GM18498 (cell line): ENCODE measurements around the gene SLC8B1.

ENCODE experiments used
- ATAC-seq: cut with Tn5 transposase; IDR thresholded peaks from one replicate; pipeline ENCODE4 v1.9.1; 2021; ENCODE audit warnings: mild to moderate bottlenecking, moderate library complexity; ENCODE audit not compliant: unreplicated experiment

The SLC8B1 gene

DNA sequence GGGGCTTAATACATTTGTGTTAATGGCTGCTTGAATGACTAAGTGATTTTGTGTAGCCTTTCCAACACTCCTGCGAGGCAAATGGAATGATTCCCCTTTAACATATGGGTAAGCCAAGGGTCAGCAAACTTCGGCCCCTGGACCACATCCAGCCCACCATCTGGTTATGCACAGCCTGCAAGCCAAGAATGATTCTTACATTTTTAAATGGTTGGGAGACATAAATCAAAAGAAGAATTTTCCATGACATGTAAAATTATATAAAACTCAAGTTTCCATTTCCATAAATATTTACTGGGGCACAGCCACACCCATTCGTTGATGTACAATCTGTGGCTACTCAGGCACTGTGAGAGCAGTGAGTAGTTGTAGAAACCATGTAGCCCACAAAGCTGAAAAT lies 9.0 kb downstream of the SLC8B1 start:
- no peak for ATAC-seq

DNA sequence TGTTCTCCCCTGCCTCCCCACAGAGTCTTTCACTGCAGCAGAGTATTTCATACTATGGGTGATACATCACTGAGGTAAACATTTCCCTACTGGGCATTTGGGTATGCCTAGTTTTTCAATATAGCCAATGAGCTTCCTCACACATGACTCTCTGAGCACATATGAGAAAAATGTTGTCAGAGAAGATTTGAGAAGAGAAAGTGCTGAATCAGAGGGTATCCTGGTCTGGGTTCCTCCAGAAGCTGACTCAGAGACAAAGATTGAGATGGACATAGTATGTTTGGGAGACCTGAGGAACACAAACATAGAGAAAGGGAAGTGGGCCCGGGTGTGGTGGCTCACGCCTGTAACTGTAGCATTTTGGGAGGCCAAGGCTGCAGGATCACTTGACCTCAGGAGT lies 12.6 kb downstream of the SLC8B1 start:
- no peak for ATAC-seq

GRCh38 chr12:113320401-113320800 lies 14.5 kb downstream of the SLC8B1 start:
- no peak for ATAC-seq

- no peak for ATAC-seq
Measured at GRCh38 chr12:113318900-113319628, 15.8 kb downstream of the SLC8B1 start.

DNA sequence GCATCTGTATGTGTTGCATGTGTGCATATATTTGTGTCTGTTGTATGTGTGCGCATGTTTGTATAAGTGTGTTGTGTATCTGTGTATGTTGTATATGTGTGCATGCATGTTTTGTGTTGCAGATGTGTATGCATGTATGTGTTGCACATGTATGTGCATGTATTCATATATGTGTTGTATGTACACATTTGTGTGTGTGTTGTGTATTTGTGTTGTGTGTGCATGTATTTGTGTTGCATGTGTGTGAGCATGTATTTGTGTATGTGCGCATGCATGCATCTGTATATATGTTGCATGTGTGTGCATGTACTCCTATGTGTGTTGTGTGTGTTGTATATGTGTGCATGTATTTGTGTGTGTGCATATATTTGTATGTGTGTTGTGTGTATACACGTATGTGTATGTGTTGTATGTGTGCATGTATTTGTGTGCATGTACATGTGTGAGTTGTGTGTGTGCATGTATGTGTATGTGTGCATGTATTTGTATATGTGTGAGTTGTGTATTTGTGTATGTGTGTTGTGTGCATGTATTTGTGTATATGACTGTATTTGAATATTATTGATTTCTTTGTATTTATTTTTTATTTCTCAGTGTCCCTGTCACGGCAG lies 16.8 kb downstream of the SLC8B1 start:
- ATAC-seq, result no peak

DNA sequence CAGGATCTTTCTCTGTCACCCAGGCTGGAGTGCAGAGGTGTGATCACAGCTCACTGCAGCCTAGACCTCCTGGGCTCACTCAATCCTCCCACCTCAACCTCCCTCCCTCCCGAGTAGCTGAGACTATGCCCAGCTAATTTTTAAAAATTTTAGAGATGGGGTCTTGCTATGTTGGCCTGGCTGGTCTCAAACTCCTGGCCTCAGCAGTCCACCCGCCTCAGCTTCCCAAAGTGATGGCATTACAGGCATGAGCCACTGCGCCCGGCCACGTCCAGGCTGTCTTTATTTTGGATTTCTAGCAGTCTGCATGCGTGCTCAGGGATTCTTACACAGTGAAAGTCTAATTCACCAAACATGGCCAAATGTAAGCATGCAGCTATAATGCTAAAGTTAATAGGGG lies 17.8 kb downstream of the SLC8B1 start:
- ATAC-seq, result no peak

DNA sequence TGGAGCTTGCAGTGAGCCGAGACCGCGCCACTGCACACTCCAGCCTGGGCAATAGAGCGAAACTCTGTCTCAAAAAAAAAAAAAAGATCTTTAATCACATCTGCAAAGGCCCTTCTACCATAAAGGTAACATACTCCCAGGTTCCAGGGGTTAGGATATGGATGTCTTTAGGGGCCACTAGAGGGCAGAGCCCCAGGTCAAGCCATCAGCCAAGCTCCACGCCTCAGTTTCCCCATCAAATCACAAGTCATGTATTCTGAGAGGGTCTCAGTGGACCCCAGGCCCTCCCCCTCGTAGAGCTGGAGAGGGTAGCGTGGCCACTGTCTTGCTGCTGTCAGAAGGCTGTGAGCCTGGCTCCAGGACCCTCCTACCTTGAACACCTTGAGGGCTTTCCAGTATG lies 18.8 kb downstream of the SLC8B1 start:
- ATAC-seq, result no peak

DNA sequence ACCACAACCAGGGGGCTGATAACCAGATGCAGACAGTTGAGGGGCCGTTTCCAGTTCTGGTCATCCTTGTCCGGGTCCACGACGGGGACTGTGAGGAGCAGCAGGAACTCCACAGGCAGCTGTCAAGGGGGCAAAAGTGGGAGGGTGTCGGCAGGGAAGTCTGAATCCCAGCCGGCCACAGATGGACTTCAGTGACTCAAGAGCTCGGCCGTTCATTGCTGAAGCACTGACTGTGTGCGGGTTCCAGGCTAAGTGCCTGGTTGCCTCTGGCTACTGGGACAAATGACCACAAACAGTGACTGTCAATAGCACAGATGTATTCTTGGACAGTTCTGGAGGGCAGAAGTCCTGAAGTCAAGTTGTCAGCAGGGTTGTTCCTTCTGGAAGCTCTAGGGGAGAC lies 19.6 kb downstream of the SLC8B1 start:
- no peak for ATAC-seq

GRCh38 chr12:113314121-113314529 lies 20.8 kb downstream of the SLC8B1 start:
- ATAC-seq, result no peak

- ATAC-seq, result no peak
Measured at GRCh38 chr12:113310489-113310888, 24.4 kb downstream of the SLC8B1 start.

- ATAC-seq, result no peak
Measured at GRCh38 chr12:113306382-113306781, 28.5 kb downstream of the SLC8B1 start.

DNA sequence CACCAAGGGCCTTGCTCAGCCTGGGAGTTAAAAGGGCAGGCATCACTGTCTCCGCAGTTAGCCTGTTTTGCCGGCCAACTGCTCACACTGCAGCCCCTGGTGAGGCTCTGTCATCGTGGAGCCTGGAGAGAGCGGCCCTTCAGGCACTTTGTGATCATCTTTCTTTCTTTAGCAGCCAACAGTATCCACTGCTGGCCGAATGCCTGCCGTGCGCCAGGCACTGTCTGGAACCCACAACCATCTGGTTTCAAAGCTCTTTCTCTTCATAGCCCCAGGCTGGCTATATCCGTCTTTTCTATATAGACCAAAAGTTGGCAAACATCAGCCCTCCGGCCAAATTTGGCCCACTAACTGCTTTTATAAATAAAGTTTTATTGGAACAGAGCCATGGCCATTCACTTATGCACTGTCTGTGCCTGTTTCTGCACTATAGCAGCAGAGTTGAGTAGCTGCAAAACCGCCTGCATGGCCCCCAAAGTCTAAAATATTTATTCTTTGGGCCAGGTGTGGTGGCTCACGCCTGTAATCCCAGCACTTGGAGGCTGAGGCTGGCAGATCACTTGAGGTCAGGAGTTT lies 29.5 kb downstream of the SLC8B1 start:
- ATAC-seq, result no peak

- ATAC-seq, result no peak
Measured at GRCh38 chr12:113302886-113303640, 31.8 kb downstream of the SLC8B1 start.

GRCh38 chr12:113302466-113302865 lies 32.4 kb downstream of the SLC8B1 start:
- no peak for ATAC-seq

- ATAC-seq, result no peak
Measured at GRCh38 chr12:113301811-113302210, 33.1 kb downstream of the SLC8B1 start.

DNA sequence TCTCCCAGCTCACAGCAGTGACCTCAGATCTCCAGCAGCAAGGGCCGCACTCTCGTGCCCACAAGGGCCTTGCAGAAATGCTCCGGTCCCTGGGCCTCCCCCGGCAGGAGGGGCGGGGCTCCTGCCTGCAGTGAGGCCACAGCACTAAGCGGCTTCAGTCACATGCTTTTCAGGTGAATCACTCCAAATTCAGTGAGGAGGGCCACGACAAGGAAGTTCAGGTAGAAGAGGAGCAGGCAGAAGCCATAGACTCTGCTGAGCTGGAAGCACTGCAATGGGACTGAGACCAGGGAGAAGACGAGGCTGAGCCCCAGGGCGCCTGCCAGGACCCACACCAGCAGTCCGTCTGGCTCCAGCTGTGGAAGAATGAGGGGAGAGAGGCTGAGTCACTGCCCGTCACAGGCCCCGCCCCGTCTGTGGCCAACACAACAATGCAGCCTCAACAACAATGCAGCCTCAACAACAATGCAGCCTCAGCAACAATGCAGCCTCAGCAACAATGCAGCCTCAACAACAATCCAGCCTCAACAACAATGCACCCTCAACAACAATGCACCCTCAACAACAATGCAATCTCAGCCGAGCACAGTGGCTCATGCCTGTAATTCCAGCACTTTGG lies 35.2 kb downstream of the SLC8B1 start:
- no peak for ATAC-seq

DNA sequence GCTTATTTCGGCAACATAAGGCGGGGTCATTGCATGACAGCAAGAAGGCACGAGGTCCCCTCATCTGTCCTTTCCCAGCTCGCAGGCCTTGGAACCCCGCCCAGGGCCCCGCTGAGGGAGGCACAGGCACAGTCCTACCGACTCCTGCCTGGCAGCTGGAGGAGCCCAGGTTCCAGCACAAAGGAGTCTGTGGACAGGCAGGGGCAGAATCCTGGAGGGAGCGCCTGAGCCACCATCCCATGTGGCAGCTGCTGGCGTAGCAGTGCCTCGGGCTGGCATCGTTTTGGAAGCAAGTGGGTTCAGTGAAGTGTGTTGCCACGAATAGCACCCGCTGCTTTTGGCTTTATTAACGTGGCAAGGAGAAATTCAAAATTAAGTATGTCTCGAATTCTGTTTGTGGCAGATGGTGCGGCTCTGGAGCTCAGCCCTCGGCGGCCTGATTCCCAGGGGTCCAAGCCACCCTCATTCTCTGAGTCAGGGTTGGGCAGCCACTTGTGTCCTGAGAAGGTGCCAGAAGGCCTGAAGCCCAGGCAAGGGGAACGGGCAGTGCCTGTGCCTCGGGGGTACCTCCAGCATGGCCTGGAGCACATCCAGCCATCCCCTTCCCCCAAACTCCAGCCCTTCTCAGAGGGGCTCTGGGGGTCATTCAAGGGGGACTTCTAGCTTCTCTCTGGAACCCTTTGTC lies 35.9 kb downstream of the SLC8B1 start:
- no peak for ATAC-seq

- ATAC-seq, result no peak
Measured at GRCh38 chr12:113298472-113298817, 36.5 kb downstream of the SLC8B1 start.

DNA sequence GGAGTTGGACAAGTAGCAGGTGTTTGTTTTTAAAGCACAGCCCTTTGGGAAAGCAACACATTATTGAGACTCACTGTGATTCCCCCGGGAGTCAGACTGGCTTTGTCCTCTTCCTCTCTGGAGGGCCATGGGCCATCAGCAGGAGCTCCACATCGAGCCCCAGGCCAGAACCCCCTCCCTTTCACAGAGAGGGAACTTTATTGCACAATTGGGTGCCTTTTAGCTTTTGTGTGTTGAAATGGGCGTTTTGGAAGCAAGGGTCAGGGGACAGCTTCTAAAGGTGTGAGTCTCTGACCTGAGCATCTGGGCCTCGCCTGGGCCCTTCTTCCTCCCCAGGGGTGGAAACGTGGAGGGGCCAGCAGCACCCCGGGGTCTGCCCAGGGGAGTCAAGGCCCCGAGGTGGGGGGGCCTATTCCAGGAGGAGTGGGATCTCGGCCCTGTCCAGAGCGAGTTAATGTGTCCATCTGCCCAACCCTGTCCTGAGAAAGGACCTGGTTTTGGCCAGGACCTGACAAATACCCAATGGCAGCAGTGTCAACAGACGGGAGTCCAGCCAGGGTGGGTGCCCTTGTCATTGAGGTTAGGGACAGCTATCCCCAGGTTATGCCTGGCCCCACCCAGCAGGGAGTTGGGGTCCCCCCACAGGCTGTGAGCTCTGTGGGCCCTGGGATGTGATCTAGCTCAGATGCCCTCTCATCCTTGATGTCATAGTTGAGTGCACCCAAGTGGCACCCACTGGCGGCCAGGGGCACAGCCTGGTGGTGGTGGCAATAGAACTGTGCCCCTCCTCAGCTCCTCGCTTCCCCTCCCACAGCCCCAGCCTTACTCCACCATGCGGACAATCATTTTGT lies 37.1 kb downstream of the SLC8B1 start:
- ATAC-seq, result no peak

GRCh38 chr12:113297214-113297587 lies 37.7 kb downstream of the SLC8B1 start:
- ATAC-seq, result no peak
